Panc1 (cell line): Measurements from ENCODE around the gene STYXL1. TPM values are rescaled to one million over a fixed set of nuclear protein-coding genes. Genes with fewer than 3 reads are reported as not detected.

Experiments
- ATAC-seq: fragments of 200-7000 bp; cut with Tn5 transposase; 2 replicates; pipeline ENCODE4 v1.9.1; 2020; ENCODE audit warnings: mild to moderate bottlenecking, moderate library complexity
- BruUV-seq: library from RNA; stranded (reverse); fragments of 400-500 nt; replicated peaks from 2 replicates; lab custom pipeline; 2021; lab: Mats Ljungman, UMichigan
- CTCF ChIA-PET: fragments of 300-600 bp; sonication (Branson Sonifier 250); formaldehyde crosslinking; loops from one replicate; lab custom pipeline; 2022; ENCODE audit warnings: antibody characterized with exemption; lab: Charles Lee
- POLR2A ChIA-PET: fragments of 300-600 bp; sonication (Branson Sonifier 250); formaldehyde crosslinking; loops from one replicate; lab custom pipeline; 2022; ENCODE audit warnings: antibody characterized with exemption; lab: Charles Lee
- DNase-seq: peaks from one replicate; pipeline ENCODE4 v3.0.0-alpha.2; 2010; ENCODE audit warnings: low read depth, low spot score
- H3K27ac ChIP-seq: 2 replicates; pipeline ENCODE4 v1.5.1; 2011; ENCODE audit warnings: mild to moderate bottlenecking, low read length, inconsistent platforms
- H3K27me3 ChIP-seq: fragments of 200-500 bp; sonication (Bioruptor generic); 2 replicates; pipeline ENCODE4 v1.6.0; 2014; ENCODE audit warnings: low read length, inconsistent platforms; ENCODE audit not compliant: control insufficient read depth, insufficient read depth
- H3K36me3 ChIP-seq: fragments of 200-500 bp; sonication (Bioruptor generic); 2 replicates; pipeline ENCODE4 v1.5.1; 2014; ENCODE audit warnings: inconsistent platforms, mild to moderate bottlenecking, low read length, moderate library complexity; ENCODE audit not compliant: control insufficient read depth, insufficient read depth
- H3K4me1 ChIP-seq: 2 replicates; pipeline ENCODE4 v1.5.1; 2011; ENCODE audit warnings: inconsistent platforms, mild to moderate bottlenecking, low read length, moderate library complexity; ENCODE audit not compliant: control insufficient read depth, insufficient read depth
- H3K4me3 ChIP-seq, 2 experiments: 2 replicates each; pipeline ENCODE4 v1.5.1; 2011 to 2012; ENCODE audit warnings: low read depth in 2 of 2, low read length in 2 of 2, mild to moderate bottlenecking in 2 of 2, inconsistent platforms in 1 of 2, moderate library complexity in 1 of 2
- H3K9me3 ChIP-seq: fragments of 200-500 bp; sonication (Bioruptor generic); 2 replicates; pipeline ENCODE4 v1.5.1; 2014; ENCODE audit warnings: low read depth, mild to moderate bottlenecking, inconsistent platforms, low read length, moderate library complexity; ENCODE audit not compliant: control insufficient read depth, insufficient read depth
- POLR2AphosphoS5 ChIP-seq: IDR thresholded peaks from 2 replicates; pipeline ENCODE4 v1.6.1; 2012; ENCODE audit warnings: mild to moderate bottlenecking, low read depth, low read length, moderate library complexity
- REST ChIP-seq, 2 experiments: IDR thresholded peaks; 2 replicates each; pipeline ENCODE4 v1.6.1; 2011 to 2012; ENCODE audit warnings: low read depth in 2 of 2, control low read depth in 1 of 2, low read length in 1 of 2, mild to moderate bottlenecking in 1 of 2, moderate library complexity in 1 of 2; ENCODE audit not compliant: insufficient read depth in 1 of 2
- SIN3A ChIP-seq: IDR thresholded peaks from 2 replicates; pipeline ENCODE4 v1.6.1; 2012; ENCODE audit warnings: low read depth, mild to moderate bottlenecking, low read length, moderate library complexity, borderline replicate concordance; ENCODE audit not compliant: insufficient read depth
- TCF7L2 ChIP-seq: IDR thresholded peaks from 2 replicates; pipeline ENCODE4 v1.6.1; 2011; ENCODE audit warnings: mild to moderate bottlenecking, low read depth, low read length, inconsistent platforms
- in situ Hi-C: cut with HindIII; loops from 2 replicates; pipeline ENCODE4 v1.10.0; 2016; ENCODE audit warnings: low sequenced_read_pairs, low pct_unique_long_range_greater_than_20kb
- intact Hi-C: fragments of 100-400 bp; cut with micrococcal nuclease; formaldehyde crosslinking; loops from one replicate; pipeline ENCODE4 v1.10.0; 2022; ENCODE audit not compliant: unreplicated experiment
- total RNA-seq: library from RNA; stranded (reverse); gene quantifications from one replicate; pipeline ENCODE4 v1.2.1, GENCODE V29; 2021; ENCODE audit not compliant: unreplicated experiment
- TF ChIP-seq, protein P1 (sequence below): fragments of 450-650 bp; IDR thresholded peaks from 2 replicates; pipeline ENCODE4 v1.5.1; 2017; ENCODE audit warnings: mild to moderate bottlenecking

The STYXL1 gene
- total RNA-seq, 1 experiment from 2014 or later = 57.6 TPM

- no peak for DNase-seq
- no peaks in the 10 kb centered on the region for H3K9me3 ChIP-seq
- TF ChIP-seq SIN3A (no peak), POLR2AphosphoS5 (no peak), REST (IDR thresholded peaks at IDR 0.05; ENCODE audit: insufficient read depth in 1 of 2, low read depth in 2 of 2, low read length in 1 of 2) (no peak), TCF7L2 (no peak)
- TF ChIP-seq, protein P1, sequence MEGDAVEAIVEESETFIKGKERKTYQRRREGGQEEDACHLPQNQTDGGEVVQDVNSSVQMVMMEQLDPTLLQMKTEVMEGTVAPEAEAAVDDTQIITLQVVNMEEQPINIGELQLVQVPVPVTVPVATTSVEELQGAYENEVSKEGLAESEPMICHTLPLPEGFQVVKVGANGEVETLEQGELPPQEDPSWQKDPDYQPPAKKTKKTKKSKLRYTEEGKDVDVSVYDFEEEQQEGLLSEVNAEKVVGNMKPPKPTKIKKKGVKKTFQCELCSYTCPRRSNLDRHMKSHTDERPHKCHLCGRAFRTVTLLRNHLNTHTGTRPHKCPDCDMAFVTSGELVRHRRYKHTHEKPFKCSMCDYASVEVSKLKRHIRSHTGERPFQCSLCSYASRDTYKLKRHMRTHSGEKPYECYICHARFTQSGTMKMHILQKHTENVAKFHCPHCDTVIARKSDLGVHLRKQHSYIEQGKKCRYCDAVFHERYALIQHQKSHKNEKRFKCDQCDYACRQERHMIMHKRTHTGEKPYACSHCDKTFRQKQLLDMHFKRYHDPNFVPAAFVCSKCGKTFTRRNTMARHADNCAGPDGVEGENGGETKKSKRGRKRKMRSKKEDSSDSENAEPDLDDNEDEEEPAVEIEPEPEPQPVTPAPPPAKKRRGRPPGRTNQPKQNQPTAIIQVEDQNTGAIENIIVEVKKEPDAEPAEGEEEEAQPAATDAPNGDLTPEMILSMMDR = no peak
- POLR2A ChIA-PET = no interaction called here
- BruUV-seq = no TSS peak
- H3K4me3 ChIP-seq = no peak overlapping the region
- H3K27ac ChIP-seq = no peak overlapping the region
- no peaks in the 10 kb centered on the region for H3K4me1 ChIP-seq
- H3K27me3 ChIP-seq = no peaks in the 10 kb centered on the region
- ATAC-seq = no peak
- intact Hi-C loops = no loop called here
- in situ Hi-C loops = no loop called here
- H3K36me3 ChIP-seq = no peaks in the 10 kb centered on the region
- CTCF ChIA-PET = no interaction called here
Measured at GRCh38 chr7:75981203-75981452, 66.7 kb downstream of the STYXL1 start.

- no peaks in the 10 kb centered on the region for H3K9me3 ChIP-seq
- no peaks in the 10 kb centered on the region for H3K27me3 ChIP-seq
- BruUV-seq = no TSS peak
- intact Hi-C loops (no loop called here), in situ Hi-C loops (no loop called here)
- ChIA-PET CTCF (no interaction called here), POLR2A (no interaction called here)
- no peak overlapping the region for H3K4me3 ChIP-seq
- H3K36me3 ChIP-seq = no peaks in the 10 kb centered on the region
- H3K27ac ChIP-seq = no peak overlapping the region
- ATAC-seq (0 out of 2 replicates have a peak, but pooled peaks have one; percentile 2), DNase-seq (no peak)
- H3K4me1 ChIP-seq = no peaks in the 10 kb centered on the region
- no peak for TF ChIP-seq REST (IDR thresholded peaks at IDR 0.05; ENCODE audit: insufficient read depth in 1 of 2, low read depth in 2 of 2, low read length in 1 of 2)
- TF ChIP-seq, protein P1 = no peak
- TF ChIP-seq POLR2AphosphoS5 = no peak
- TF ChIP-seq SIN3A = no peak
- TF ChIP-seq TCF7L2 = no peak
Measured at GRCh38 chr7:75980430-75981202, 67.2 kb downstream of the STYXL1 start.
